Chondrocyte (in vitro differentiated cells): ENCODE data around the gene MCM3AP. TPM values are rescaled to one million over a fixed set of nuclear protein-coding genes. Genes with fewer than 3 reads are reported as not detected.

ENCODE experiments used
- DNase-seq: peaks from one replicate; pipeline ENCODE4 v3.0.0; 2021; ENCODE audit warnings: mixed read lengths, low spot score
- H3K27ac Mint-ChIP-seq: one replicate; pipeline ENCODE4 v1.8.0; 2021; ENCODE audit warnings: mild to moderate bottlenecking, moderate library complexity, mixed read lengths; ENCODE audit not compliant: unreplicated experiment
- H3K27me3 Mint-ChIP-seq: 2 replicates; pipeline ENCODE4 v1.8.0; 2021; ENCODE audit warnings: low read depth, mixed read lengths
- H3K36me3 Mint-ChIP-seq: 2 replicates; pipeline ENCODE4 v1.8.0; 2021; ENCODE audit warnings: low read depth, mixed read lengths
- H3K4me1 Mint-ChIP-seq: 2 replicates; pipeline ENCODE4 v1.8.0; 2021; ENCODE audit warnings: low read depth, mild to moderate bottlenecking, mixed read lengths
- H3K4me3 Mint-ChIP-seq: one replicate; pipeline ENCODE4 v1.8.0; 2021; ENCODE audit warnings: mild to moderate bottlenecking, moderate library complexity, mixed read lengths; ENCODE audit not compliant: unreplicated experiment
- H3K9me3 Mint-ChIP-seq: 2 replicates; pipeline ENCODE4 v1.8.0; 2021; ENCODE audit warnings: low read depth, mixed read lengths
- CTCF ChIP-seq: fragments of 200-600 bp; sonication (generic); IDR thresholded peaks from 2 replicates; pipeline ENCODE4 v1.5.0; 2021; ENCODE audit warnings: antibody characterized with exemption, mild to moderate bottlenecking, moderate library complexity
- total RNA-seq: library from RNA; stranded (reverse); gene quantifications from 3 replicates; pipeline ENCODE4 v1.2.1, GENCODE V29; 2021

MCM3AP gene
- total RNA-seq, 1 donor from 2014 or later: 86.4 TPM

DNA sequence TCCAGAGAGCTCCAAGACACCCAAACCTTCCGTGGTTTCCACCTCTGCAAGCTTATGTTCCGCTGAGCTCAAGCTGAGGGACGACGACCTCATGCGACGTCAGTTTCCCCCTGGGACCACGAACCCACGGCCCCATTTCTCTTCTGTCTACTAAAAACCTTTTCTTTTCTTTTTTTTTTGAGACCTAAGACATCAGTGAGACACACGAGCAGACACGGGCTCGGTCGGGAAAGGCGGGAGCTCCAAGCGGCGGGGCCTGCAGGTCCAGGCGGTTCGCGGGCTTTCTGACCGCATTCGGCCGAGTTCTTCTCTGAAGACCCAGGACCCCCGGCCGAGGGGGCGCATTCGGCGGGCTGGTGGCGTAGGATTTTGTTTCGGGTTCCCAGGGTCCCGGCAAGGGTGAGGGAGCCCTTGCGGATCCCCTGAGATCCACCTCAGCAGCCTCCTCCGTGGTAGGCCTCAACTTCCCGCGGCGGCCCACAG, 37.9 kb upstream of the MCM3AP start:
- no peak for TF ChIP-seq CTCF
- peak overlapping the region; percentile 89 for H3K27ac Mint-ChIP-seq
- peak overlapping the region; percentile 91 for H3K4me3 Mint-ChIP-seq
- H3K9me3 Mint-ChIP-seq: no peaks in the 10 kb centered on the region
- peaks cover 43% of the 10 kb centered on the region for H3K4me1 Mint-ChIP-seq
- DNase-seq: no peak
- no peaks in the 10 kb centered on the region for H3K27me3 Mint-ChIP-seq
- peaks cover 2% of the 10 kb centered on the region for H3K36me3 Mint-ChIP-seq

DNA sequence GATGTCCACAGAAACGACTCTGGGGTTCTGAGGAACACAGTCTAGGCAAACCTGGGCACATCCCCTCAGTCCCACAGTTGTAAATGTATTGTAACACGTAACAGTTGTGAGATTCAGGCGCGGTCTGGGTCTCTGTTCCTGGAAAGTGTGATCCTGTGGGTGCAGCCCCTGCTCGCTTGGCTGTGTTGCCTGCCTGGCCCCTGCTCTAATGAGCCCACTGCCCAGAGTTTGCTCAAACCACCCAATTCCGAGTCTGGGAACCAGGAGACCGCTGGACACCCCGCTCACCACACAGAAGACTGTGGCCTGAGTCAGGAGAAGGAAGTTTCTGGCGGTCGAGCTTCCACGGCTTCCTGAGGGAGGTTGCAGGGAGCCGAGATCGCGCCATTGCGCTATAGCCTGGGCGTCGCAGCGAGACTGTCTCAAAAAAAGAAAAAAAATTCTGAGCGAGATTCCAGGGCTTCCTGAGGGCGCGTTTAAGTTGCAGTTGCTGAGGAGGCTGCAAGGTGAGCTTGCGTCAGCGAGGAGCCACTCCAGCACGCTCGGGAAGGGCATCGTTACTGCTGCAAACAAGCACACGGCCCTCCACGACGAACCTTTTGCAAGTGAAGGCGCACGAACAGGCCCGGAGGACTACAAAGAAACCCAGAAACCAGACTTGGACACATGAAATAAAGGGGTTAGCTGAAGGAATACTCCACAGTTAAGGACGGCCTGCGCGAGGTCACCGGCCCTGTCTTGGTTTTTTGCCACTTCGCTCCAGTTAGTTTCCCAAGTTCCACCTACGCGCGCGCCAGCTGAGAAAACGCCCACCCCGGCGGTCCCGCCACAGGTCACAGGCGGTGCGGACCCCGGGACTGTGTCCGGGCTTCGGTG, 37.2 kb upstream of the MCM3AP start:
- TF ChIP-seq CTCF: no peak
- no peak for DNase-seq
- Mint-ChIP-seq H3K9me3 (no peaks in the 10 kb centered on the region), H3K27ac (peak overlapping the region; percentile 89), H3K4me3 (peak overlapping the region; percentile 91), H3K4me1 (peaks cover 43% of the 10 kb centered on the region), H3K36me3 (no peaks in the 10 kb centered on the region), H3K27me3 (no peaks in the 10 kb centered on the region)

DNA sequence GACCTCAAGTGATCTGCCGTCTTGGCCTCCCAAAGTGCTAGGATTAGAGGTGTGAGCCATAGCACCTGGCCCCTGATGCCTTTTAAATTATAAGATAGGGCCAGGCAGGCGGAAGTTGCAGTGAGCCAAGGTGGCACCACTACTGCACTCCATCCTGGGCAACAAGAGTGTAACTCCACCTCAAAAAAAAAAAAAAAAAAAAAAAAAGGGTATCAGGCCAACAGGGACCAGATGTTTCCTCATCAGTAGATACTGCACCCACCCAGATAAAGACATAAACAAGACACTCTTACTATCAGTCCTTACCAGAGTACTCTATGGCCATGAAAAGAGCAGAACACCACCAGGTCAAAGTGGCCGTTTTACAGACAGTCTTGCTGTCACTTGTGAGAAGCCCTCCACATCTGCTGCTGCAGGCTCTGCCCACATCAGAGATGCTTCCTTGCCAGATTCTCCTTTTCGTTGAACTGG, 35.0 kb upstream of the MCM3AP start:
- Mint-ChIP-seq H3K9me3 (no peaks in the 10 kb centered on the region), H3K27ac (no peak overlapping the region), H3K36me3 (no peaks in the 10 kb centered on the region), H3K4me3 (no peak overlapping the region), H3K4me1 (peaks cover 30% of the 10 kb centered on the region), H3K27me3 (no peaks in the 10 kb centered on the region)
- no peak for DNase-seq
- TF ChIP-seq CTCF: no peak

DNA sequence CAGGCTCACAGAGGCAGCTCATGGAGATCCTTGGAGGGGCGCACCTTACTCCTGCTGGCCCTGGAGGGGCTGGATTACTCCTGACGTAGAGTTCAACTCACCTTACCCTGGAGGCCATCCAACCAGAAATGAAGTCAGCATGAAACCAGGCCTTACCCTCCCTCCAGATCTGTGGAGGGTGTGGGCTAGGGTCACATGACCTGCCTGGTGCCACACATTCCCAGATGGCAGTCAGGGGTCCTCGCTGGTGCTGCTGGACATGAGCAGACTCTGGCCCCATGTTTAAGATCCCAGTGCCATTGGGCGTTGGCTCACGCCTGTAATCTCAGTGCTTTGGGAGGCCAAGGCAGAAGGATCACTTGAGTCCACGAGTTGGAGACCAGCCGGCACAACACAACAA, 33.8 kb upstream of the MCM3AP start:
- no peak for DNase-seq
- H3K9me3 Mint-ChIP-seq: no peaks in the 10 kb centered on the region
- peaks cover 29% of the 10 kb centered on the region for H3K4me1 Mint-ChIP-seq
- no peak for TF ChIP-seq CTCF
- no peak overlapping the region for H3K27ac Mint-ChIP-seq
- no peaks in the 10 kb centered on the region for H3K36me3 Mint-ChIP-seq
- H3K27me3 Mint-ChIP-seq: no peaks in the 10 kb centered on the region
- no peak overlapping the region for H3K4me3 Mint-ChIP-seq

DNA sequence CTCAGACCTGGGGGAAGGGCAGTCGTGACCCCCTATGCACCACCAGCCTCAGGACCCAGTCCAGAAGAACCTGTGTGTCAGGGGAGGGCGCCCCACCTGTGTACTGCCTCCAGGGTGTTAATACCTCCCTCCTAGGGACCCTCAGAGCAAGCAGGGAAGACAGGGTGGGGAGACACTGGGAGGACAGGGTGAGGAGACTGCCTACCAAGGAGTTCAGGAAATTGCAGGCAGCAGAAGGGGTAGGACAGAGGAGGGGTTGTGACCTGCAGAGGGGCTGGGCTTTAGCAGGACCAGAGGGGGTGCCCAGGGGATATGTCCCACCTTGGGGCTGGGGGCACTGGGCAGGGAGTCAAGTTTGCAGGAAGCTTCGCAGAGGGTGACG, 33.0 kb upstream of the MCM3AP start:
- DNase-seq: no peak
- H3K27me3 Mint-ChIP-seq: no peaks in the 10 kb centered on the region
- H3K4me1 Mint-ChIP-seq: peaks cover 29% of the 10 kb centered on the region
- no peak overlapping the region for H3K4me3 Mint-ChIP-seq
- peaks cover 2% of the 10 kb centered on the region for H3K36me3 Mint-ChIP-seq
- H3K27ac Mint-ChIP-seq: no peak overlapping the region
- TF ChIP-seq CTCF: no peak
- H3K9me3 Mint-ChIP-seq: no peaks in the 10 kb centered on the region
